Umbilical cord (tissue), 2 donors: ENCODE measurements around the gene AMN1. TPM values are rescaled to one million over a fixed set of nuclear protein-coding genes. Genes with fewer than 3 reads are reported as not detected.
A peak's percentile ranks its signal among the peaks of the same experiment; 100 is the strongest.
"Not testable (repeated sequence)": the region's sequence is repeated elsewhere in the genome, so short reads cannot be mapped to it uniquely, and the experiment has no call there.

ENCODE experiments used
- DNase-seq: peaks from one replicate; pipeline ENCODE4 v3.0.0-alpha.2; 2015; ENCODE audit warnings: low spot score
- total RNA-seq: library from RNA; depleted of rRNA; stranded (reverse); fragments of >200 nt; gene quantifications from one replicate; pipeline ENCODE4 v1.2.3, GENCODE V29; 2014; ENCODE audit warnings: low replicate concordance; ENCODE audit not compliant: insufficient read depth

AMN1 gene
- 27.0 TPM for total RNA-seq

DNA sequence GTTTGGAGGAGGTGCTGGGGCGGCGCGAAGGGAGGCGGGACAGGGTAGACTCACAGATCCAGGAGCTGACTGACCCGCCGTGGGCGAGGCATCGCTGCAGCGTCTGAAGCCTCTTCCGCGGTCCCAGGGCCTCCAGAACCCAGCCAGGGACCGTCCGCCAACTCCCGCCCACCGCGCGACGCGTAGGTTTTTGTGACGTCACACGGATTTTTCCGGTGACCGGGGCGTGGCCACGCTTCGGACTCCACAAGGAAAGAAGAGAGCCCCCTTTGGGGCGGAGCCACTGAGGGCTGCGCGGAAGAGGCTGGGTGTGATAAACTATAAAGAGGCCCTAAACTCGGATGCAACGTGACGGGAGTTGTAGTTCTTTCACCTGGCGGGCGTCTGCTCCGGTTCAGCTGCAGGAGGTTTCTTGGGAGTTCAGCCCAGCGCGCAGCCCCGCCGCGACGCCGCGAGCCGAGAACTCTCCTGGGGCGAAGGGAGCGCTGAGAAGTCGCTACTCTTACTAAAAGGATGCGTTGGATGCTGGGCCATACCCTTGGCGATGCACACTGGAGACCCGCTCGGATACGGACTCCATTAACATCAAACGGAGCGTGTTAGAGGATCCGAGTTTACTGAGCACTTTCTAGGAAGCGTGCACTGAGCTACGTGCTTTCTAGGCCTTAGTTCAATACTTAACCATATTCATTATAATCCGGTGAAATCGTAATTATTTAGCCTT lies at the start of gene AMN1:
TSS of gene AMN1 (minus strand) at position 105 of the 724 bp plus-strand sequence. CDS start at position 92, 13 bp downstream.
- peak; percentile 100 for DNase-seq

DNA sequence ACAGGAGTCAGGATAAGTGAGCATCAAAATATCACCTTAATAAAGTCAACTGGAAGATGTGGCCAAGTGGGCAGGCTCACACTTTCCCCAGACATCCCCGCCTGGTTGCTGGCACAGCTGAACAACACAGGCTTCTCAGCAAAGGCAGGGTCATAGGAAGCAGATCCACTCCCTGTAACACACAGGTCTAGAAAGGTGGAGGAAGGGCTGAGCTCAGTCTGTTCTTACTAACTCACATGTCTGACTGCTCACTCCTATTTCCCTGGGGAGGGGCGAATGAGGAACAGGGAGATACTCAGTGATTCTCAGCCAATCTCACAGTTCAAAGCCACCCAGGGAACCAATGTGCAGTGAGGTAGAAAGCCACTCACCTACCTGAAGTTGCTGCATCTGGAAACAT lies 45.0 kb upstream of the AMN1 start:
- DNase-seq = no peak

DNA sequence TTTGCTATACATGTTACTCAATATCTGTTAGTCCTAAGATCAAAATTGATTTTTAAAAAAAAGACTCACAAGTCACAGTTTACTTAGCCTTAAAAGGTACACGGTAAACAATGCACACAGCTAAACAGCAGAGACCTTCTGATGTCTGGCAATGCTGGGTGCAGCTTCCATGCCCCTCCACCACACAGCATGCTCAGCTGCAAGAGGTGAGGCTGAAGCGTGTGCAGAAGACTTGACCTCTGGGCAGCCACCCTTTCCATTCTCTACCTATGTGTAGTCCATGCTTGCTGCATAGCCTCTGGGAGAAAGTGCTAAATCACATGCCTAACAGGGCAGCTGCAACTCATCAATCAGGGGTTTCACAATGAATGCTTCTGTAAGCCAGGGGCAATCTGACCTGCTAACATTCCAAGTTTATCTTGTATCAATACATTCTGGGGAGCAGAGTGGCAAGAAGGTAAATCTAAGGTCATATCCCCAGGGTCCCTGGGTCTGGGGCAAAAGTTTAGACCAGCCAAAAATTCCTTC lies 44.5 kb upstream of the AMN1 start:
- no peak for DNase-seq

DNA sequence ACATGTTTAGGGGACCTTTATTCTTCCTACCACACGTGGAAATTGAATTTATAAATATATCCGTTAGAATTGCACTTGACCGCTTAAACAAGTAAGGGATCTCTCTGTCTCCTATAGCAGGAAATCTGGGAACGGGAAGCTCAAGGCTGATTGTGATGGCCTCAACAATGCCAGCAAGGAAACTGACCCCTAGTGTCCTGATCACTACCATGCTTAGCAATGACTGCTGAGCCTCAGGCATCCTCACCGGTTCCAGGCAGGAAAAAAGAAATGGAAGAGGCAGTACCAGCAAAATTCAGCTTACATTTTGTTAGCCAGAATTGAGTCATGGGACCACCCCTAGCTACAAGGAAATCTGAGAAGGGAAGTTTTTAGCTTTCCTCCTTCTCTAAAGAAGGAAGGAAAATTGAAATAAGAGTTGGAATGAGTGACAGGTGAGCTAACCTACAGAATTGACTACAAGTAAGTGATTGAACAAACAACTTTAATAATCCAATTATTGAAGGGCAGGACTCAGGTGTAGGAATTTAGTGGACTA lies 43.9 kb upstream of the AMN1 start:
- DNase-seq = no peak

DNA sequence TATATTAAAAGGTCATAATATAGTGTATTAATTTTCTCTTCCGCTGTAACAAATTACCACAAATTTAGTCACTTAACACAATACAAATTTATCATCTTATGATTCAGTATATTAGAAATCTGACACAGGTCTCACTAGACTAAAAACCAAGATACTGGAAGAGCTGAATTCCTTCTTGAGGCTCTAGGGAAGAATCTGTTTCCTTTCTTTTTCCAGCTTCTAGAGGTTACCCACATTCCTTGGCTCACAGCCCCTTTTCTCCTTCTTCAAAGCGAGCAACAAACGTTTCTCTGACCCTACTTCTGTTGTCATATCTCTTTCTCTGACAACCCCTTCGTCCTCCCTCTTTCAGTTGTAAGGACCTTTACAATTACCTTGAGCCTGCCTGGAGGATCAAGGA lies 43.4 kb upstream of the AMN1 start:
- no peak for DNase-seq

DNA sequence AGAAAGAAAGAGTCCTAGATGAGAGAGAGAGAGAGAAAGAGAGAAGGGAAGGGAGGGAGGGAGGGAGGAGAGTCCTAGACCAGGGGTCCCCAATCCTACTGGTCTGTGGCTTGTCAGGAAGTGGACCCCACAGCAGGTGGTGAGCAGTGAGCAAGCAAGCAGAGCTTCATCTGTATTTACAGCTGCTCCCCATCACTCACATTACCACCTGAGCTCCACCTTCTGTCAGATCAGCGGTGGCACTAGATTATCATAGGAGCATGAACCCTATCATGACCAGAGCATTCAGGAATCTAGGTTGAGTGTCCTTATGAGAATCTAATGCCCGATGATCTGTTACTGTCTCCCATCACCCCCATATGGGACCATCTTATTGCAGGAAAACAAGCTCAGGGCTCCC lies 39.2 kb upstream of the AMN1 start:
- no peak for DNase-seq

DNA sequence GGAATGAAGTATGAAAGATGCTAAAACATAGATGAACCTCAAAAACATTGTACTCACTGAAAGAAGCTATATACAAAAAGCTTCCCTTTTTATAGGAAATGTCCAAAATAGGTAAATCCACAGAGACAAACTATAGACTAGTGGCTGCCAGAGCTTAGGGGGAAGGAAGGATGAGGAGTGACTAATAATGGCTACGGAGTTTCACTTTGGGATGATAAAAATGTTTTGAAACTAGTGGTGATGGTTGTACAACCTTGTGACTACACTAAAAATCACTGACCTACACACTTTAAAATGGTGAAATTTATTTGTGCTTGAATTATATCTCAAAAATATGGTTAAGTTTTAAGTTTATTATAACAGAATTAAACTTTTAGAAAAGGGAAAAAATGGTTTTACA lies 37.1 kb upstream of the AMN1 start:
- no peak for DNase-seq

DNA sequence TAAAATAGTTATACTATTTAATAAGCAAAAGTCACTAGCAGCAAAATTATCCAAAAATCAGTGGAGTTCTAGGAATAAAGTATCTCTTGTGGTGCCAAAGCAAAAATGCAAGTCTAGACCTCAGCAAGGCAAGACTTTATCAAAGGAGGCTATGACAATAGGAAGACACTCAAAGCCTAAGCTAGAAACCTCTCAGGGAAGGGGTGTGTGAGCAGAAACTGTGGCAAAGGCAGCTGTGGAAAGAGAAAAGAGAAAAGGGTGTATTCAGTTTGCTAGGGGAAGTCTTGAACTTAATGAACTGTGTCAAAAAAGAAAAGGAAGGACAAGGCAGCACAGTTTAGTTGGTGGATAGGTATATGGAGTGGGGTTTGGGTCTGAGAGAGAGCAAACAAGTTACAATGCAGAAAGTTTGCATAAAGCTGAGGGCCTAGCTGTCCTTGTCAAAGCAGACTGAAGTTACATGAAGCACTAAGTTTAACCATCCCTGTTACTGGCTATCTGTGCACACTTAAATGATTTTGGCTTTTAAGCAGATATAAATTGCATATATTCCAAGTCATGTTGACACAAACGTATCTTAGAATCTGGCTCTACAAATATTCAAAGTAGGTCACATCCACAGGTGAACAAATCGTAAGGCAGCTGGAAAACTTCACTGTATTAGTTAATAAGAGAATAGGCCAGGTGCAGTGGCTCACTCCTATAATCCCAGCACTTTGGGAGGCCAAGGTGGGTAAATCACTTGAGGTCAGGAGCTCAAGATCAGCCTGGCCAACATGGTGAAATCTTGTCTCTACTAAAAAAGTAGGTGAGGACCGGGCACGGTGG lies 31.0 kb upstream of the AMN1 start:
- DNase-seq = no peak

DNA sequence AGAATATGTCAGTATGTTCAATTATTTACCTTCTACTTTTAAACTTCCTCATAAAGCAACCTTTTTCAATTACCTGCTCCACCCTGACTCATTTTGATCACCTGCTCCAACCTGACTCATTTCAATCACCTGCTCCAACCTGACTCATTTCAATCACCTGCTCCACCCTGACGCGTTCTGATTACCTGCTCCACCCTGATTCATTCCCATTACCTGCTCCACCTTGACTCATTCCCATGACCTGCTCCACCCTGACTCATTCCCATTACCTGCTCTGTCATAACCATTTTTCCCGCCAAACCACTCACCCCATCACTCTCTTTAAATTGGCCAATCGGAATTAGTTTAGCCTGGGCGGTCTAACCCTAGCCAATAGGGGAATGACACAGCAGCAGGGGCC lies 29.5 kb upstream of the AMN1 start:
- not testable (repeated sequence) for DNase-seq

DNA sequence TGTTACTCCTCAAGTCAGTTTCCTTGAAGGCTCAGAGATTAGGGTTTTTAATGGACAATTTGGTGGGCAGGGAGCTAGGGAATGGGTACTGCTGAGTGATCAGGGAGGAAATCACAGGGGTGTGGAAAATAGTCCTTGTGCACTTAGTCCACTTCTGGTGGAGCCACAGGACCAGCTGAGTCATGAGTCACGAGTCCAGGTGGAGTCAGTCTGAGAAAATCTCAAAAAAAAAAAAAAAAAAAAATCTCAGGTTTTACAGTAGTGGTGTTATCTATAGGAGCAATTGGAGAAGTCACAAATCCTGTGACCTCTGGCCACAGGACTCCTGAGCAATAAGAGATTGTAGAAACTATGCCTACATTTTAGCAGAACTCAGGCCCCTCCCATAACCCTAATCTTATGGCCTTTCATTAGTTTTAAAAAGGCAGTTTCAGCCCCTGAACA lies 28.2 kb upstream of the AMN1 start:
- DNase-seq = no peak

DNA sequence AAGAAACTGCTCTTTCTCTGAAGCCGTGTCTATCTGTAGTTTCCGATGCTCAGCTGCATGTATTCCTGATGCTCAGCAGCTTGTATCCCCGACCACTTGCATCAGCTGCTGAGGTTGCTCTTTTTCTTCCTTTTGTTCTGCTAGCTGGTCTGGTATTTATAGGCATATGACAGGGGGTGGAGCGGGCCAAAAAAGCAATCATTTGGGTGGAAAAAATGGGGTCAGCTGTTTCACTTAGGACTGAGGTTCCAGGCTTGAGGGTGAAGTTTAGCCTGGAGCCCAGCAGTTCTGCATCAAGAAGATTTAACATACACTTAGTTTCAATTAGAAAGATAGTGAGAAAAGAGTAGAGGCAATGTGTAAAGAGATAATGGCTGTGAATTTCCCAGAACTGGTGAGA lies 23.6 kb upstream of the AMN1 start:
- DNase-seq = peak; percentile 23

DNA sequence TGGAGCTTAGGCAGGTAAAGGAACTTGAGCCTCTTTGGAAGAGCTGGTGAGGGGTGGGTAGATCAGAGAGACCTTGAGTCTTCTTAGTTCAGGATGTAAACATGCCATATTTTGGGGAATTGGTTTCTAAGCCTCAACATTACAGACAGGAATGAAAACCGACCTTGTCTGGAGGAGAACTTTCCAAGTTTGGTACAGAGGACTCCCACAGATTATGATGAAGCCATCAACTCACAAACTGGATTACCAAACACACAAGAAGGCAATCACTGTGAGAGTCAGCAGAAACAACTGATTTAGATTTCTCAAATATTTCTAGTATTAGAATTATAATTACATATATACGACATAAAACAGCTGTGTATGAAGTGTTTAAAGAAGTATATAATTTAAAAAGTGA lies 22.3 kb upstream of the AMN1 start:
- no peak for DNase-seq

DNA sequence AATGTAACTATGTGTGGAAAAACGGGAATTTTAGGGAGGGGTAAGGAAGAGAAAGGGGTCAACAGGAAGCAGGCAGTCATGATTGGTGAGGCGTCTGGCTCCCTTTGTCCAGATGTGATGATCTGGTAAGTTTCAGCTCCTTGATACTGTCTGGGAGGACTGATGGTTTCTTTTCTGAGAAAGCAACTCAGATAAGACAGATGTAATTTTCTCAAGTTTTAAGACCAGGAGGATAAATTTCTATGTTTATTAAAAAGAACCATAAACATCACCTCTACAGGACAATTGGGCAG lies 21.9 kb upstream of the AMN1 start:
- DNase-seq = no peak

DNA sequence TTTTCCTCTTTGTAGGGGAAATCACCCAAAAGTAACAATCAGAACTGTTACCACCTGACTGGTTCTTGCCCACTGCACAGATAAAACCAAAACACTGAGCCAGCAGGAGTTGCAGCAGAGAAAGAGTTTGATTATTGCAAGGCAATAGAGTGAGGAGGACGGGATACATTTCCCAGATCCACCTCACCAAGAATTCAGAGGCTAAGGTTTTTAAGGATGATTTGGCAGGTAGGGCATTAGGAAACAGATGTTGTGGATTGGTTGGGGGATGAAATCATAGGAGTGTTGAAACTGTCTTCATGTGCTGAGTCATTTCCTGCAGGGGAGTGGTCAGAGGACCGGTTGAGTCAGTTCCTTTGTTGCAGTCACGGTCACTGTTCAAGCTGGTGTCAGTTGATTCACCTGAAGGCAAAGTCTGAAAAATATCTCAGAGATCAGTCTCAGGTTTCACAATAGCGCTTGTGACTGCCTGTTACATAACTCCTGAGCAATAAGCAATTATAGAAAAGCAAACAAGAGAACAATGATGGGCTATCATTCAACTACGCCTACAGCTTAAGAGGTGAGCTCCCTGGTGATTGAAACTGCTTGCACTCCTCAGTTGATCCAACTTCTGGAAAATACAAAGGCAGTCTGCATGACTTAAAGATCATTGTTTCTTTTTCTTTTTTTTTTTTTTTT lies 20.3 kb upstream of the AMN1 start:
- DNase-seq = peak; percentile 73

DNA sequence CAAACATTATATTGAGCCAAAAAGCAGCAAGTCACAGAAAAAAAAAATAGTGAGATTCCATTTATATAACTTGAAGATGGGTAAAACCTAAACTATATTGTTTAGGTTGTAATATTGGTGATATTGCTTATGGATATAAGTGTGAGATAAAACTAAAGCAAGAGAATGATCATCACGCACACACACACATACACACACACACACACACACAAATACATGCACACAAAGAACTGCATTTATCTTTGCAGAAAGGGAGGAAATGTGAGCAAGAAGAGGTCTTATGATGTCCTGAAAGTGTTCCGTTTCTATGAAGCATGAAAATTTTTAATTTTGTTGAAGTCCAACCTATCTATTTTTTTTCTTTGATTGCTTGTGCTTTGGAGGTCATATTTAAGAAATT lies 16.4 kb upstream of the AMN1 start:
- DNase-seq = no peak

DNA sequence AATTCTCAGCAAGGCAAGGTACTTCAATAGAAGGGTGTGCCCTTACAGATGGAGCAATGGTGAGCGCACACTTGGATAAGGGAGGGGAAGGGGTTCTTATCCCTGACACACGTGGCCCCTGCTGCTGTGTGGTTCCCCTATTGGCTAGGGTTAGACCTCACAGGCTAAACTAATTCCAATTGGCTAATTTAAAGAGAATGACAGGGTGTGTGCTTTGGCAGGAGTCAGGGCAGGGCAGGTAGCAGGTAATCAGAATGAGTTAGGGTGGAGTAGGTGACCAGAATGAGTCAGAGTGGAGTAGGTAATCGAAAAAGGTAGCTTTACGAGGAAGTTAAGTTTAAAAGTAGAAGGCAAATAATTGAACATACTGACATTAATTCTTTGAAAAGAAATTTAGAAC lies 15.5 kb upstream of the AMN1 start:
- not testable (repeated sequence) for DNase-seq

DNA sequence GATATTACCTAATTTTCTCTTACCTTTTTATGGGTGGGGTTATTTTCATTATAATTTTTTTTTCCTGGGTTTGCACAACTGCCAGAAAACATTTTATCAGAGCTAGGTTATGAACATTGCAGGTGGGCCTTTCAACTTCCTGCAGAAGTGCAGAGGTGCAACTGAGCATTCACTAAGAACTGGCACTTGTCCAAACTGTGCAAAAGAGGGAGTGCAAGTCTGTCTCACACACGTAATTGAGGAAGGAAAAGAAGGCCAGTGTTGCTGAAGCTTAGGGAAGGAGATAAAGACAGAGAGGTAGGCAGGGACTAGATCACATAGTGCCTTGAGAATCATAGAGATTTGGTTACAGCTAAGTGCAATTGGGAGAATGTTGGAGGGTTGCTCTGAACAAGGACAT lies 14.1 kb upstream of the AMN1 start:
- DNase-seq = no peak

DNA sequence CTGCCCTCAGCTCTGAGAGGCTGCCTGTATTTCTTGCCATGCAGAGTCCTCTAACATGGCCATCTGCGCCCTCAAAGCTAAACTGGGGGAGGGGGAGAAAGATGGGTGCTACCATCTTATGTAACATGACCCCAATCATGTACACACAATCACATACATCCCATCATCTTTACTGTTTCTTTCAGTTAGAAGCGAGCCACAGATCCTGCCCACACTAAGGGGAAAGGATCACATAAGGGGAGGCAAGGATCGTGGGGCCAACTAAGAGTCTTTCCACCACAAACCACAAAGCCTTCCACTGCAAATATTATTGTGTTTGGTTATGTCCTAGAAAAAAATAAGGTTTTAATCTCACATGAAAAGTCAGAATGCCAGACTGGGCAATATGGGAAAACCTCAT lies 11.8 kb upstream of the AMN1 start:
- DNase-seq = no peak

DNA sequence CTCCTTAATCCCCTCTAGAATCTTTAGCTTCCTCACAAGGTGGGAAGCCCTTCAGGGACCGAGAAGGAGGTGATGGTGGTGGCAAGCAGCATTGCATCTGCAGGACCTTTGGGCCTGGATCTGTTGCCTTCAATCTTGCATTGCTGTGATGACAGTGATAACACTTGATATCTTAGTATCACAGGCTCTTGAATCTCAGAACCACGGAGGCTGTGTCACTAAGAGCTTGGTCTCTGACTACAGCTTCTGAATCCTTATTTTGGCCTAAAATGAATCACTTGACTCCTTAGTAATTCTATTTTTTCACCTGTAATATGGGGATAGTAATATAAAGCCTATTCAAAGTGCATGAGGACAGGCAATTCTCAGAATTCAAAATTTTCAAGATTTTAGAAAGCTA lies 8.9 kb upstream of the AMN1 start:
- DNase-seq = no peak

DNA sequence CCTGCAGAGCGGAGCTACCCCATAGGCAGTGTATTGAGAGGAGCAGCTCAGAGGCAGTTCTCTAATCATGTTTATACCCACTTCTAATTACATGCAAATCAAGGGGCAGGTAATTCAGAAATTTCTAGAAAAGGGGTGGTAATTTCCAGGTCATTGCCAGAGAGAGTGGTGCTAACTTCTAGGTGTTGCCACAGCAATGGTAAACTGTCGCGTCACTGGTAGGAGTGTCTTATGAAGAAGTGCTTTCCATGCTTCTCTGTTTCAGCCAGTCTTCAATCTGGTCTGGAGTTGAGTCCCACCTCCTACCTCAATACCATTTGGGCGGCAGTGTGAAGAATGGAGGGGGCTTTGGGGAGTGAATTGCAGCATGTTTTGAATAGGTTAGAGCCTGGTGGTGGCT lies 8.5 kb upstream of the AMN1 start:
- DNase-seq = no peak

DNA sequence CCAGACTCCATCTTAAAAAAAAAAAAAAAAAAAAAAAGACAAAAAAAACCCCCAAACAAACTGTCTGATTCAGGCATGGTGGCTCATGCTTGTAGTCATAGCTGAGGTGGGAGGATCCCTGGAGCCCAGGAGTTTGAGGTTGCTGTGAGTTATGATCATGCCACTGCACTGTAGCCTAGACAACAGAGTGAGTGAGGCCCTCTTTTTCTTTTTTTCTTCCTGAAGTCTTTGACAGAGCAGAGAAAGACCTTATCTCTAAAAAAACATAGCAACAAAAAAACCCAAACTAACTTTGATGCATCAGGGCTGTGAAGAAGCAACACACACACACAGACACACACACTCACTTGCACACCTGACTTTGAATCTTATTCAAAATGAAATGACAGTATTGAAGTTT lies 7.7 kb upstream of the AMN1 start:
- peak; percentile 68 for DNase-seq
